Brain microvascular endothelial cell (primary cell): Measurements from ENCODE around the gene SLC29A2.

ENCODE experiments used
- DNase-seq: peaks from one replicate; pipeline ENCODE4 v3.0.0-alpha.2; 2020
- H3K27ac ChIP-seq: fragments of 250-450 bp; sonication (Bioruptor Pico); 2 replicates; pipeline ENCODE4 v1.5.1; 2020; ENCODE audit warnings: mild to moderate bottlenecking, moderate library complexity
- H3K27me3 ChIP-seq: fragments of 250-450 bp; sonication (Bioruptor Pico); replicated peaks from 2 replicates; pipeline ENCODE4 v1.5.1; 2020; ENCODE audit warnings: mild to moderate bottlenecking
- H3K36me3 ChIP-seq: fragments of 250-450 bp; sonication (Bioruptor Pico); replicated peaks from 2 replicates; pipeline ENCODE4 v1.5.1; 2020; ENCODE audit warnings: mild to moderate bottlenecking
- H3K4me3 ChIP-seq: 2 replicates; pipeline ENCODE4 v1.5.1; 2011; ENCODE audit warnings: low read depth, mild to moderate bottlenecking, control low read depth, low read length, moderate library complexity
- in situ Hi-C: cut with HindIII; loops from 2 replicates; pipeline ENCODE4 v1.10.0; 2017; ENCODE audit warnings: low sequenced_read_pairs, low pct_ligation_motif_present
- TF ChIP-seq, protein P1 (sequence below): IDR thresholded peaks from 2 replicates; pipeline ENCODE4 v1.5.1; 2011; ENCODE audit warnings: low read depth, mild to moderate bottlenecking, moderate library complexity, low read length, control low read depth, inconsistent platforms; ENCODE audit errors: missing control alignments

SLC29A2 gene

DNA sequence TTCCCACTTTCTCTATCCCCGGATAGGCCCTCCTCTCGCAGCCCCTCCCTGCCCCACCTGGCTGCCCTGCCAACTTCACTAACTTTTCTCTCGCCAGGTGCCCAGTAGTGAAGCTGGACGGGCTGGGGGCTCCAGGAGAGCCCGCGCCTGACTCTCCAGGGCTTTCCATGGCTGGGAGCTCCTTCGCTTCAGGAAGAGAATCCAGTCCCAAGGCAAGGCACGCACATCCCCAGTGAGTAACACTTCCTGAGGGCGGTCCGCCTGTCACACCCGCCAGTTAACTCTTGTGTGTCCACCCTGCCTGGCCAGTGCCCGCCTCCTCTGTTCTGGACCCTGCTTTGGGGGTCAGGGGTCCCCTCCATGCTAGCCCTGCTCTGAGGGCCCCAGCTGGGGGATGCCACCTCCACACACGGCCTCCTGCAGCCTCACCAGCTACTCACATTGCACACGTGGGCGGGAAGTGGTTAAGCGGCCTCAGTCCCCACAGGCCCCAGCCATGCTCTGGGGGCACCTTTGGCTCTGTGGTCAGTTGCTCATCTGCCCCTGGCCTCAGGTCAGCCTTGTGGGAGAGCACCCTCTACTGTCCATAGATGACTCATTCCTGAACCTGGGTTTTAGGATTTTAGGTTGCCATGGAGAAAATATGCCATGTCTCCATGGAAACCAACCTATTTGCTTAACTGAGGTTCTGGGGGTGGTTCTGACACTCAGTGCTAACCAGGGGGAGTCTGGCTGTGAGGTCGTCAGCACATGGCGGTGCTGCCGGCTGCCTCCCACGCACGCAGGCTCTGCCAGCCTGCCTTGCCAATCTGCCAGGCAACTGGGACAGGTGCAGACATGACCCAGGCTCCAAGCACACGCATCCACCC is 35.1 kb downstream of the SLC29A2 start, which contains the start of gene RIN1:
RIN1 (minus strand) TSS at position 201 of the 869 bp plus-strand sequence; CDS start at position 169, 32 bp downstream.
- TF ChIP-seq, protein P1, sequence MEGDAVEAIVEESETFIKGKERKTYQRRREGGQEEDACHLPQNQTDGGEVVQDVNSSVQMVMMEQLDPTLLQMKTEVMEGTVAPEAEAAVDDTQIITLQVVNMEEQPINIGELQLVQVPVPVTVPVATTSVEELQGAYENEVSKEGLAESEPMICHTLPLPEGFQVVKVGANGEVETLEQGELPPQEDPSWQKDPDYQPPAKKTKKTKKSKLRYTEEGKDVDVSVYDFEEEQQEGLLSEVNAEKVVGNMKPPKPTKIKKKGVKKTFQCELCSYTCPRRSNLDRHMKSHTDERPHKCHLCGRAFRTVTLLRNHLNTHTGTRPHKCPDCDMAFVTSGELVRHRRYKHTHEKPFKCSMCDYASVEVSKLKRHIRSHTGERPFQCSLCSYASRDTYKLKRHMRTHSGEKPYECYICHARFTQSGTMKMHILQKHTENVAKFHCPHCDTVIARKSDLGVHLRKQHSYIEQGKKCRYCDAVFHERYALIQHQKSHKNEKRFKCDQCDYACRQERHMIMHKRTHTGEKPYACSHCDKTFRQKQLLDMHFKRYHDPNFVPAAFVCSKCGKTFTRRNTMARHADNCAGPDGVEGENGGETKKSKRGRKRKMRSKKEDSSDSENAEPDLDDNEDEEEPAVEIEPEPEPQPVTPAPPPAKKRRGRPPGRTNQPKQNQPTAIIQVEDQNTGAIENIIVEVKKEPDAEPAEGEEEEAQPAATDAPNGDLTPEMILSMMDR = peak; percentile 17
- peak; percentile 98 for DNase-seq
- Histone ChIP-seq H3K4me3 (peak within 1 kb of the TSS; percentile 76), H3K27ac (peak within 1 kb of the TSS; percentile 97), H3K36me3 (peaks cover 34% of the 10 kb centered on the region), H3K27me3 (no peaks in the 10 kb centered on the region)
- in situ Hi-C loops = no loop called here

DNA sequence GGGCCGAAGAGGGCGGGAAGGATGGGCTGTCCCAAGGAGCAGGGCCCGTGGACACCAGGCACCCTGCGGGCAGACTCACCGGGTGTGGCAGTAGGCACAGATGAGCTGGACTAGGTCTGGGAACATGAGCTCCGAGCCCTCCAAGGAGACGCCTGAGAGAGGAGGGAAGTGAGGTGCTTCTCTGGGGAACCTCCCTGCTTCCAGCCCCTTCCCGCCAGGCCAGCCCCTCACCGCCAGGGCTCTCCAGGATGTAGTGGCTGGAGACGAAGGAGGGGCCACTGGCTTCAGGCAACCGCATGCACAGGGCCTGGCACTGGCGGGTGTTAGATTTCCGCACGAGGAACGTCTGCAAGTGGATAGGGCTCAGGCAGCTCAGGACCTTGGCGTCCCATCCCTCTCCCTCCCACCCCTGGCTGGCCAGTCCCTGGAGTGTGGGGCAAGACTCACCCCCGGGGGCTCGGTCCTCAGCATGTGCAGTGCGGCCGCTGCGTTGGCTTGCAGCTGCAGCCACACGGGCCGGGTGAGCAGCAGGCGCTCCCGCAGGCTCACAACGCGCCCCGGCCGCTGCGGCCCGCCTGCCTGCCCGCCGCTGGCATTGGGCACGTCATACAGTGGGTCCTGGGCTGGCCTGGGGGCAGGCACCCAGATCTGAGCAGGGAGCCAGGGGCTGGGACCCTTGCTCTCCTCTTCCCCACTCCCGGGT is 35.9 kb downstream of the SLC29A2 start:
- in situ Hi-C loops = no loop called here
- DNase-seq = peak; percentile 62
- H3K4me3 ChIP-seq = peak overlapping the region; percentile 76
- TF ChIP-seq, protein P1 = peak; percentile 30
- H3K27me3 ChIP-seq = no peaks in the 10 kb centered on the region
- peak overlapping the region; percentile 97 for H3K27ac ChIP-seq
- H3K36me3 ChIP-seq = peaks cover 28% of the 10 kb centered on the region

DNA sequence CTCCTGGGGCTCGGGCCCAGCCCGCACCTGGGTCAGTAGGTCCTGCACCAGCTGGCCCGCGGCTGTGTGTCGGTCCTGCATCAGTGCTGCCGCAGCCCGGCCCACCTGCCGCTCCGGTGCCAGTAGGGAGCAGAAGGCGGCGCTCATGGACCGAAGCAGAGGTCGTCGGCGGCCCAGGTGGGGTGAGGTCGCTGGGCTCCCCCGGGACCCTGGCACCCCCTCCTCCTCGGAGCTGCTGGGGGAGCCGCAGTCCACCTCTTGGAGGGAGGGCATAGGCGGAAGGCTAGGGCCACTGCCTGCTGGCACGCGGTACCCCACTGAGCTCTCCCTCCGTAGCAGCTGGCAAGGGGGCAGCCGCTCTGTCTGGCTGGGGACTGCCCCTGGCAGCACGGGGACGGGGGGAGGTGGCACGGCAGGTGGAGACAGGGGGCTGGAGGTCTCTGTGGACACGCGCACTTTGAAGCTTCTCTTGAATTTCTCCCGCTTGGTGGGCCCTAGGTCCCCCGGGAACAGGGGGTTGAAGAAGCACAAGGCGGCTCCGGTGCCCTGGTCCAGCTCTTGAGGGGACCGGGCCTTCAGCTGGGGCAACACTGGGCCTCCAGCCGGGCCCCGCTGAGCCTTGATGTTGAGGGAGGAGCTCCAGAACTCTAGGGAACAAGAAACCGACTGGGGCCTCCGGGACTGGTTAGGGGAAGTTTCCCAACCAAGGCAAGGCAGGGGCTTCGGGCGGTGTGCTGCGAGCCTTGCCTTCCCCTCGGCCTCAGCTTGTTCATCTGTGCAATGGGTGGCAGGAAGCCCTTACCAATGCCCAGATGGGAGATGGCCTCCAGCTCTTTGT is 36.7 kb downstream of the SLC29A2 start:
- Histone ChIP-seq H3K36me3 (peaks cover 22% of the 10 kb centered on the region), H3K27ac (peak overlapping the region; percentile 97), H3K4me3 (peak overlapping the region; percentile 76), H3K27me3 (no peaks in the 10 kb centered on the region)
- TF ChIP-seq, protein P1 = no peak
- in situ Hi-C loops = no loop called here
- DNase-seq = no peak

DNA sequence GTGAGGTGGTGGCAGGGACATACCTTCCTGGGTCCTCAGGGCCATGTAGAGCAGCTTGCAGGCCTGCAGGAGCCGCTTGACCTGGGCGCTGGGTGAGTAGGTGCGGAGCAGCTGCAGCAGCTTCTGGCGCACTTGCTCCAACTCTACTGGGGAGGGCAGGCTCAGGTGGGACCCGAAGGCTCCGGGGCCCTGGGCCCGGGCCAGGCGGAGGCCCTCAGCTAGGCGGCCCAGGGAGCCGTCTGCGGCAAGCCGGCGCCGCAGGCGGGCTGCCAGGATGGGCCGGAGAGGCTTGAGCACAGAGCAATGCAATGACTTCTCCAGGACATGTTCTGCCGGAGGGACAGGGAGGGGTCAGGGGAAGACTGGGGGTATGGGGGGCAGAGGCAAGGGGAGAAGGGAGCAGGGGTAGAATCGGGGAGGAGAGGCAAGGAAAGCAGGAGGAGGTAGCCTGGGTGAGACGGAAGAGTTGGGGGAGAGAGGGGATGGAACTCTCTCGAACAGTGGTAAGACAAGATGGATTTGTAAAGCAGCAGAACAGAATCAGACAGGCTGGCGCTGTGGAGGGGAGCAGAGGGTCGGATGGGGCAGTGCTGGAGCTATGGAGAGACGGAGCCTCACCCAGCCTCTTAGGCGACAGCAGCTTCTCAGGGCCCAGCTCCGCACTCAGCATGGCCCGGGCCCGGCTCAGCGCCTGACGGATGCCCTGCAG is 37.5 kb downstream of the SLC29A2 start:
- Histone ChIP-seq H3K4me3 (peak overlapping the region; percentile 76), H3K27me3 (no peaks in the 10 kb centered on the region), H3K27ac (no peak overlapping the region), H3K36me3 (peaks cover 16% of the 10 kb centered on the region)
- DNase-seq = no peak
- in situ Hi-C loops = no loop called here
- TF ChIP-seq, protein P1 = no peak

DNA sequence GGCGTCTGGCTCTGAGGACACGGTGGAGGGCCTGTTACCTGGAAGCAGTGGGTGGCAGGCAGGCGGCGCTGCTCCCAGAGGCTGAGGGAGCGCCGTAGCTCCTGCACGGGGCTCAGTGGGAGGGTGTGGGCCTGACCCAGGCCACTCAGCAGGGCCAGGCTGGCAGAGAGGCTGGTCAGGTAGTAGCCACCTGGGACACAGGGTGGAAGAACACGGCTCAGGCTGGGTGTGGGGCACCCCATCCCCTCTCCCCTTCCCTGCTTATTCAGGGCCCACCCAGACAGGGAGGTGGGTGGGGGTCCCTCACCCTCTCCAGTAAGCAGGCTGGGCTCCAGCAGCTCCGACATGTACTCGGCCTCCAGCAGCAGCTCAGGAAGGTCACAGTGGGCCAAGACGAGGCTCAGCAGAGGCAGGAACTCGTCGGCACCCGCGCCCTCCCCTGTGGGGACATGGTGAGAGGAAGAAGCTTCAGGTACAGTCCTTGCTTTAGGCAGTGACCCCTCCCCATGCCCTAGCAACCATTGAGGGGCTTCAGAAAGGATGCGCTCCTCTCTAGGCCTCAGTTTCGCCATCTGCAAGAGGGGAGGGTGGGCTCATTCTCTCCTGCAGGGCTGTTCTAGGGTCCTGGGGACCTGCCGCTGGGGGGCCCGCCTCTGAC is 38.2 kb downstream of the SLC29A2 start:
- TF ChIP-seq, protein P1 = no peak
- H3K27me3 ChIP-seq = no peaks in the 10 kb centered on the region
- H3K4me3 ChIP-seq = no peak overlapping the region
- in situ Hi-C loops = no loop called here
- peaks cover 13% of the 10 kb centered on the region for H3K36me3 ChIP-seq
- no peak for DNase-seq
- no peak overlapping the region for H3K27ac ChIP-seq
